Neural progenitor cell (in vitro differentiated cells): ENCODE data around the gene PPFIA2.

Source experiments
- CTCF ChIP-seq: fragments of 200-600 bp; sonication (generic); IDR thresholded peaks from 2 replicates; pipeline ENCODE4 v1.5.1; 2017; ENCODE audit warnings: antibody characterized with exemption, mild to moderate bottlenecking
- EZH2 ChIP-seq: fragments of 200-600 bp; sonication (generic); IDR thresholded peaks from 2 replicates; pipeline ENCODE4 v1.6.1; 2017; ENCODE audit warnings: antibody characterized with exemption, mild to moderate bottlenecking, moderate library complexity
- EZH2phosphoT487 ChIP-seq: fragments of 200-600 bp; sonication (generic); IDR thresholded peaks from 2 replicates; pipeline ENCODE4 v1.6.1; 2017; ENCODE audit warnings: antibody characterized with exemption

GRCh38 chr12:81470923-81471322, 288.2 kb downstream of the PPFIA2 start:
- TF ChIP-seq CTCF (no peak), EZH2 (no peak), EZH2phosphoT487 (no peak)
